Measurements from ENCODE around the gene FHL2.

GRCh38 chr2:105404736-105405135 lies 5.9 kb upstream of the FHL2 start:
- TF ChIP-seq GATA2 (IDR thresholded peaks at IDR 0.05; ENCODE audit: low read depth, low read length), result no peak
- no peak for TF ChIP-seq GATA3 (IDR thresholded peaks at IDR 0.05; ENCODE audit: low read depth, low read length)

Data from SH-SY5Y (cell line).